ENCODE results near the gene DYNC1H1.
"Not testable (repeated sequence)": the region's sequence is repeated elsewhere in the genome, so short reads cannot be mapped to it uniquely, and the experiment has no call there.

DNA sequence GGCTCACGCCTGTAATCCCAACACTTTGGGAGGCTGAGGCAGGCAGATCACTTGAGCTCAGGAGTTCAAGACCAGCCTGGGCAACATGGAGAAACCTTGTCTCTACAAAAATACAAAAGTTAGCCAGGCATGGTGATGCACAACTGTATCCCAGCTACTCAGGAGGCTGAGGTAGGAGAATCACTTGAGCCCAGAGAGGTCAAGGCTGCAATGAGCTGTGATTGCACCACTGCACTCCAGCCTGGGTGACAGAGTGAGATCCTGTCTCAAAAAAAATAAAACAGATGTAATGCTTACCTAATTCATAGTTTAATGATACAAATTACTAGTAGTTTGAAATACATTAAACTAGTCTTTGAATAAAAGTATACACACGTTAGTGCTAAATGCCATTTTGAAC lies 7.1 kb downstream of the DYNC1H1 start:
- TF ChIP-seq POLR2A (IDR thresholded peaks at IDR 0.05; ENCODE audit: low read depth): not testable (repeated sequence)
- TF ChIP-seq, protein P1, sequence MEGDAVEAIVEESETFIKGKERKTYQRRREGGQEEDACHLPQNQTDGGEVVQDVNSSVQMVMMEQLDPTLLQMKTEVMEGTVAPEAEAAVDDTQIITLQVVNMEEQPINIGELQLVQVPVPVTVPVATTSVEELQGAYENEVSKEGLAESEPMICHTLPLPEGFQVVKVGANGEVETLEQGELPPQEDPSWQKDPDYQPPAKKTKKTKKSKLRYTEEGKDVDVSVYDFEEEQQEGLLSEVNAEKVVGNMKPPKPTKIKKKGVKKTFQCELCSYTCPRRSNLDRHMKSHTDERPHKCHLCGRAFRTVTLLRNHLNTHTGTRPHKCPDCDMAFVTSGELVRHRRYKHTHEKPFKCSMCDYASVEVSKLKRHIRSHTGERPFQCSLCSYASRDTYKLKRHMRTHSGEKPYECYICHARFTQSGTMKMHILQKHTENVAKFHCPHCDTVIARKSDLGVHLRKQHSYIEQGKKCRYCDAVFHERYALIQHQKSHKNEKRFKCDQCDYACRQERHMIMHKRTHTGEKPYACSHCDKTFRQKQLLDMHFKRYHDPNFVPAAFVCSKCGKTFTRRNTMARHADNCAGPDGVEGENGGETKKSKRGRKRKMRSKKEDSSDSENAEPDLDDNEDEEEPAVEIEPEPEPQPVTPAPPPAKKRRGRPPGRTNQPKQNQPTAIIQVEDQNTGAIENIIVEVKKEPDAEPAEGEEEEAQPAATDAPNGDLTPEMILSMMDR (IDR thresholded peaks at IDR 0.05): not testable (repeated sequence)

Data from esophagus muscularis mucosa (tissue), 3 donors.